Tibial artery (tissue), 4 donors: Measurements from ENCODE around the gene UGT1A5.
A peak's percentile ranks its signal among the peaks of the same experiment; 100 is the strongest.

ENCODE experiments used
- DNase-seq, 2 donors: peaks; one replicate each; pipeline ENCODE4 v3.0.0-alpha.2; 2019
- H3K27ac ChIP-seq, 2 donors: fragments of 200-600 bp; sonication (generic) in 1 of 2; 1 replicate in 1 of 2; 2 replicates in 1 of 2; pipeline ENCODE4 v1.5.1; 2018 to 2019; ENCODE audit warnings: mild to moderate bottlenecking in 1 of 2
- H3K27me3 ChIP-seq, 2 donors: fragments of 200-600 bp; sonication (generic) in 1 of 2; one replicate each; pipeline versions ENCODE4 v1.5.1 to v1.6.0; 2016 to 2019
- H3K36me3 ChIP-seq, 3 donors: fragments of 200-600 bp; sonication (generic) in 2 of 3; one replicate each; pipeline ENCODE4 v1.5.1; 2016 to 2019; ENCODE audit warnings: mild to moderate bottlenecking in 2 of 3
- H3K4me1 ChIP-seq, 4 donors: fragments of 200-600 bp; sonication (generic) in 2 of 4; 1 replicate in 3 of 4; 2 replicates in 1 of 4; pipeline ENCODE4 v1.5.1; 2016 to 2019
- H3K4me3 ChIP-seq, 2 donors: fragments of 200-600 bp; sonication (generic) in 1 of 2; 1 replicate in 1 of 2; 2 replicates in 1 of 2; pipeline ENCODE4 v1.5.1; 2018 to 2019; ENCODE audit warnings: mild to moderate bottlenecking in 2 of 2
- H3K9me3 ChIP-seq, 3 donors: fragments of 200-600 bp; sonication (generic) in 1 of 3; one replicate each; pipeline ENCODE4 v1.5.1; 2016 to 2019
- intact Hi-C: fragments of 100-400 bp; cut with DNase I; formaldehyde crosslinking; loops from one replicate; pipeline ENCODE4 v1.15.0; 2023; ENCODE audit warnings: low total_unique reads
- TF ChIP-seq, protein P1 (sequence below), 2 experiments: fragments of 200-600 bp in 1 of 2; fragments of 450-650 bp in 1 of 2; IDR thresholded peaks; one replicate each; pipeline ENCODE4 v1.5.1; 2017 to 2019; ENCODE audit warnings: antibody characterized with exemption in 2 of 2, mild to moderate bottlenecking in 1 of 2, moderate library complexity in 1 of 2

Gene UGT1A5

DNA sequence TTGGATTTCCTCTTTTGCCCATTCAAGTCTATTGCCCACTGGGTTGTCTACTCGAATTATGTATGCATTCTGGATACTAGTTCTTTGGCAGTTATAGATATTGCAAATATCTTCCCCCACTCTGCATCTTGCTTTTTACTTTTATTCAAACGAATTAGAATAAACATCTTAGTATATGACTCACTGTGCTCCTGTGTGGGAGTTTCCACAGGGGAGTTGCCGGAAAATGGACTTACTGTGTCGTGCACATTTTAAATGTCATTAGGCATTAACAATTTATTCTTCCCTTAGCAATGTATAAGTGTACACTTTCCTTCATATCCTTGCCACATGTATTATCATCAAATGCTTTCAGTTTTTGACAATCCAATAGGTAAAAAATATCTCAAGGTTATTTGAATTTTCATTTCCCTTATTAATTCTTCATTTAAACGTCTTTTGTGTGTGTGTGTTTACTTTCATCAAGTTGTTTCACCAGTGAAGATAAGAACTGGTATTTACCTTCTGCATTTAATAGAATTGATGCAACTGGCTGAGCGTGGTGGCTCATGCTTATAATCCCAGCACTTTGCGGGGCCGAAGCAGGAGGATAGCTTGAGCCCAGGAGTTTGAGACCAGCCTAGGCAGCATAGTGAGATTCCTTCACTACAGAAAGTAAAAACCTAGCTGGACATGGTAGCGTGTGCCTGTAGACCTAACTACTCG lies 4.6 kb upstream of the UGT1A5 start:
- Histone ChIP-seq H3K4me1 (no peaks in the 10 kb centered on the region), H3K27me3 (peaks cover 0 to 6% of the 10 kb centered on the region in 2 donors), H3K9me3 (no peaks in the 10 kb centered on the region), H3K27ac (no peak overlapping the region), H3K36me3 (no peaks in the 10 kb centered on the region), H3K4me3 (no peak overlapping the region)
- DNase-seq: no peak
- intact Hi-C loops: loop anchor here (10.0 kb wide), 1 partner anchor 263 kb away; no protein-coding TSS in a partner anchor
- TF ChIP-seq, protein P1, sequence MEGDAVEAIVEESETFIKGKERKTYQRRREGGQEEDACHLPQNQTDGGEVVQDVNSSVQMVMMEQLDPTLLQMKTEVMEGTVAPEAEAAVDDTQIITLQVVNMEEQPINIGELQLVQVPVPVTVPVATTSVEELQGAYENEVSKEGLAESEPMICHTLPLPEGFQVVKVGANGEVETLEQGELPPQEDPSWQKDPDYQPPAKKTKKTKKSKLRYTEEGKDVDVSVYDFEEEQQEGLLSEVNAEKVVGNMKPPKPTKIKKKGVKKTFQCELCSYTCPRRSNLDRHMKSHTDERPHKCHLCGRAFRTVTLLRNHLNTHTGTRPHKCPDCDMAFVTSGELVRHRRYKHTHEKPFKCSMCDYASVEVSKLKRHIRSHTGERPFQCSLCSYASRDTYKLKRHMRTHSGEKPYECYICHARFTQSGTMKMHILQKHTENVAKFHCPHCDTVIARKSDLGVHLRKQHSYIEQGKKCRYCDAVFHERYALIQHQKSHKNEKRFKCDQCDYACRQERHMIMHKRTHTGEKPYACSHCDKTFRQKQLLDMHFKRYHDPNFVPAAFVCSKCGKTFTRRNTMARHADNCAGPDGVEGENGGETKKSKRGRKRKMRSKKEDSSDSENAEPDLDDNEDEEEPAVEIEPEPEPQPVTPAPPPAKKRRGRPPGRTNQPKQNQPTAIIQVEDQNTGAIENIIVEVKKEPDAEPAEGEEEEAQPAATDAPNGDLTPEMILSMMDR (IDR thresholded peaks at IDR 0.05): no peak

DNA sequence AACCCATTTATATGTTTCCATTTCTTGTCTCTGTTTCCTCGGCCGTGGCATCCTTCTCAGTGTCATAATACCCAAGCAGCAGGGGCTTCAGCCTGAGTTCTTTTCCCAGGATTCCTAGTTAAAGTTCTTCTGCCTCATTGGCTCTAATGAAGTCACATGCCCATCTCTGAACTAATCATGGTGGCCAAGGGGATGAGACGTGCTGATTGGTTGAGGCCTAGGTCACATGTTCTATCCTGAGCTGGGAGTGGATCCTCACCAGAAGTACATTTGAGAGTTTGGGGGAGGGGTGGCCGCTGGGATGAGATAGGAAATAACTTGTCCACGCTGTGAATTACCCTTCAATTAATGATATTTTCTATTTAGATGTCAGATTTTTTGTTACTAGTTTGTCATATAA lies 3.8 kb upstream of the UGT1A5 start:
- Histone ChIP-seq H3K27ac (no peak overlapping the region), H3K9me3 (no peaks in the 10 kb centered on the region), H3K4me3 (no peak overlapping the region), H3K27me3 (peaks cover 0 to 6% of the 10 kb centered on the region in 2 donors), H3K4me1 (no peaks in the 10 kb centered on the region), H3K36me3 (no peaks in the 10 kb centered on the region)
- DNase-seq: no peak
- intact Hi-C loops: loop anchor here (10.0 kb wide), 1 partner anchor 264 kb away; no protein-coding TSS in a partner anchor
- TF ChIP-seq, protein P1 (IDR thresholded peaks at IDR 0.05): no peak

DNA sequence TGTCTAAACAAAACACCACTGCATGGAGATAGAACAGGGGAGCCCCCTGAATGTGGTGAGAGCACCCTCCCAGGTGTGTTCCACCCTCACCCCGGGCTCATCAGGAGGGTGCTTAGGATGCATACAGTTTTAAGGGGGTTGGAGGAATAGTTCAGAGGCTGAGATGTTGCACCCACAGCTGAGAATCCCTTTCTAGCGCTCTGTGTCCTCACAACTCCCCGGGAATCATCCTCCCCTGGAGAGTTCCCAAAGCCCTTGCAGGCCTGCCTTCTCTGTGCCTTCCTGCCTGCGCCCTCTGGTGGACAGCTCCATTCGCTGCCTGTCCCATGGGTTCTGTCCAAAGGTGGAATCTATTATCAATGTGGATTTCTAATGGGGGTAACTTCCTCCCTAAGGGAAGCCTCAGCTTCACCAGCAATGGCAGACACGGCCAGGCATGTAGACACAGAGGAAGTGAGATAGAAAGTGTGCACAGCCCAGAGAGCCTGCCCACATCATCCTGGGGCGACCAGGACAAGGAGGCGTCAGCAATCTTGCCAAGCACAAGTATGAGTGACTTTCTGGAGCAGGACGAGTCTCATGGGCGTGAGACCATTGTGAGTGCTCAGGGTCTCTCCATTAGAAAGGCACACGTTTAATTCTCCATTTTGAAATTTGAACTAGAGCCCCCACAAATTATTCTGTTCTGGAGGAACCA lies 1.2 kb upstream of the UGT1A5 start:
- H3K27ac ChIP-seq: no peak overlapping the region
- intact Hi-C loops: no loop called here
- no peak overlapping the region for H3K4me3 ChIP-seq
- H3K36me3 ChIP-seq: no peaks in the 10 kb centered on the region
- peaks cover 0 to 6% of the 10 kb centered on the region in 2 donors for H3K27me3 ChIP-seq
- no peaks in the 10 kb centered on the region for H3K4me1 ChIP-seq
- DNase-seq: peak; percentile 70 to 75
- H3K9me3 ChIP-seq: no peaks in the 10 kb centered on the region
- TF ChIP-seq, protein P1 (IDR thresholded peaks at IDR 0.05): peak; percentile 62 to 68

DNA sequence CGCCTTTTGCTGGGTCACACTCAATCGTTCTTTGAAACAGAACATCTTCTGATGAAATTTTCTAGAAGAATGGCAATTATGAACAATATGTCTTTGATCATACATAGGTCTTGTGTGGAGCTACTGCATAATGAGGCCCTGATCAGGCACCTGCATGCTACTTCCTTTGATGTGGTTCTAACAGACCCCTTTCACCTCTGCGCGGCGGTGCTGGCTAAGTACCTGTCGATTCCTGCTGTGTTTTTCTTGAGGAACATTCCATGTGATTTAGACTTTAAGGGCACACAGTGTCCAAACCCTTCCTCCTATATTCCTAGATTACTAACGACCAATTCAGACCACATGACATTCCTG lies 532 bp downstream of the UGT1A5 start:
- intact Hi-C loops: no loop called here
- H3K27ac ChIP-seq: no peak overlapping the region
- H3K4me1 ChIP-seq: no peaks in the 10 kb centered on the region
- DNase-seq: no peak
- no peaks in the 10 kb centered on the region for H3K36me3 ChIP-seq
- TF ChIP-seq, protein P1 (IDR thresholded peaks at IDR 0.05): no peak
- peaks cover 0 to 11% of the 10 kb centered on the region in 2 donors for H3K27me3 ChIP-seq
- no peaks in the 10 kb centered on the region for H3K9me3 ChIP-seq
- no peak overlapping the region for H3K4me3 ChIP-seq

DNA sequence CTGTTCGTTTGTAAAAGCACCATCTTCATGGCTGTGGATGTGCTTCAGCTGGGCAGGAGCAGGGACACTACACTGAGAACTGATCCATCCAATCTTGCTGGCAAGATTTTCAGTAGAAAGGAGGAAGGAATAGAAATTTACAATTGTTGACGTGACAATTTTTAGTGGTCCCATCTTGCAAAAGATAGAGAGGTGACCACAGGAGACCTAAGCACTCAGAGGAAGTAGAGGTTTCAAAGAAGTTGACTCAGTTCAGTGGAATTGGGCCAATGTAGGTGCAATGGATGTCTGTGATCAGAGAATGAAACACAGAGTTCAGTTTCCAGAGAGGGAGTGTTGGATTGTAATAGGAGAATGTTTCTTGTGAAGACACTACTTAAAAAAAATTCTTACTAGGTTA lies 1.4 kb downstream of the UGT1A5 start:
- TF ChIP-seq, protein P1 (IDR thresholded peaks at IDR 0.05): no peak
- Histone ChIP-seq H3K9me3 (no peaks in the 10 kb centered on the region), H3K4me1 (no peaks in the 10 kb centered on the region), H3K4me3 (no peak overlapping the region), H3K36me3 (no peaks in the 10 kb centered on the region), H3K27me3 (peaks cover 0 to 11% of the 10 kb centered on the region in 2 donors), H3K27ac (no peak overlapping the region)
- DNase-seq: no peak
- intact Hi-C loops: no loop called here
